H54 (cell line): Measurements from ENCODE around the gene PRRC2A.

Experiments
- DNase-seq: peaks from one replicate; pipeline ENCODE4 v3.0.0; 2011; ENCODE audit warnings: low spot score, mixed read lengths; ENCODE audit not compliant: insufficient read length
- FAIRE-seq: peaks from 3 replicates; lab custom pipeline; 2011; peaks lifted over from hg19 to GRCh38; lab: Jason Lieb, UNC
- POLR2A ChIP-seq: IDR thresholded peaks from 2 replicates; pipeline ENCODE4 v1.6.1; 2011; ENCODE audit warnings: low read depth, mild to moderate bottlenecking, low read length

The PRRC2A gene

DNA sequence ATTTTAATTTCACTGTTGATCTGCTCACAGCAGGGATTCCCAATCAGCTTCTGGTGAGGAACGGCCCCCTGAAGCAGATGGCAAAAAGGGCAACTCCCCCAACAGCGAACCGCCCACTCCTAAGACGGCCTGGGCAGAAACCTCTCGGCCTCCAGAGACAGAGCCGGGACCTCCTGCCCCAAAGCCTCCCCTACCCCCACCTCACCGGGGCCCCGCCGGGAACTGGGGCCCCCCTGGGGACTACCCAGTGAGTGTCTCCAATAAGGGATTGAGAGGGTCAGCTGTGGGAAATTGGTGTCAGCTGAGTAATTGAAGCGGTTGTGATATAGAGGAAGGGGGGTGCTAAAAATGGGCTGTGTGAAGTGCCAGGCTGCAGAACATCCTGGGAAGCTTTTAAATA, 6.4 kb downstream of the PRRC2A start:
- no peak for DNase-seq
- no peak for FAIRE-seq
- no peak for TF ChIP-seq POLR2A

- DNase-seq (no peak), FAIRE-seq (no peak)
- TF ChIP-seq POLR2A = no peak
These were observed 7.3 kb downstream of the PRRC2A start for GRCh38 chr6:31627690-31628287.

GRCh38 chr6:31629014-31629413, 8.5 kb downstream of the PRRC2A start:
- FAIRE-seq (no peak), DNase-seq (no peak)
- no peak for TF ChIP-seq POLR2A

DNA sequence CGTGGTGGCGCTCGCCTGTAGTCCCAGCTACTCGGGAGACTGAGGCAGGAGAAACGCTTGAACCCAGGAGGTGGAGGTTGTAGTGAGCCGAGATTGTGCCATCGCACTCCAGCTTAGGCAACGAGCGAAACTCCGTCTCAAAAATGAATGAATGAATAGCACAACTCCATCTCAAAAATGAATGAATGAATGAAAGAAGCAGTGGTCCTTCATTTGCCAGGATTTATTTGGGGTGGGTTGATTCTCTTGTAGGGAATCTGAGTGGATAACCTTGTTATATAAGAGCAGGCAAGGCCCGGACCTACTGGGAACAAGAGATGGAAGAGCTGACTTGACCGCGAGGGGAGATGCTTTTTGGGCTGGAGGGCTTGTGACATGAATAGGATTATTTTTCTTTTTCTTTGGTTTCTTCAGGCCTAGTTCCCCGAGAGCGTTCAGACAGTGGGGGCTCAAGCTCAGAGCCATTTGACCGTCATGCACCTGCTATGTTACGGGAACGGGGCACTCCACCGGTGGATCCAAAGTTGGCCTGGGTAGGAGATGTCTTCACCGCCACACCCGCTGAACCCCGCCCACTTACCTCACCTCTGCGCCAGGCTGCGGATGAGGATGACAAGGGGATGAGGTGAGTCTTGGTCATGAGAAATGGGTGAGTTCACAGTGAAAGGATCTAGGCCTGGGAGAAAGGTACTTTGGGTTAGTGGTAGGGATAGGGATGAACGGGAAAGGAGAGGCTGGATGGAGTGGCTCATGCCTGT, 9.8 kb downstream of the PRRC2A start:
- no peak for DNase-seq
- no peak for FAIRE-seq
- no peak for TF ChIP-seq POLR2A

GRCh38 chr6:31631209-31631608, 10.7 kb downstream of the PRRC2A start:
- DNase-seq = no peak
- FAIRE-seq = no peak
- TF ChIP-seq POLR2A = no peak

DNA sequence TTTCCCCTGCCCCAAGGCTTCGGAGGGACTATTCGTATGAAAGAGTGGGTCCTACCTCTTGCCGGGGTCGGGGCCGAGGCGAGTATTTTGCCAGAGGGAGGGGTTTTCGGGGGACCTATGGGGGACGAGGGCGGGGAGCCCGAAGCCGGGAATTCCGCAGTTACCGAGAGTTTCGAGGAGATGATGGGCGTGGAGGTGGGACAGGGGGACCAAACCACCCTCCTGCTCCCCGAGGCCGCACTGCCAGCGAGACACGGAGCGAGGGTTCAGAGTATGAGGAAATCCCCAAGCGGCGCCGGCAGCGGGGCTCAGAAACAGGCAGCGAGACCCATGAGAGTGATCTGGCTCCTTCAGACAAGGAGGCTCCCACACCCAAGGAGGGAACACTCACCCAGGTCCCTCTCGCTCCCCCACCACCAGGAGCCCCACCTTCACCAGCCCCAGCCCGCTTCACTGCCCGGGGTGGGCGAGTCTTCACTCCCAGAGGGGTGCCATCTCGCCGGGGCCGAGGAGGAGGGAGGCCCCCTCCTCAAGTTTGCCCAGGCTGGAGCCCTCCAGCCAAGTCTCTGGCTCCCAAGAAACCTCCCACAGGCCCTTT, 11.3 kb downstream of the PRRC2A start:
- no peak for DNase-seq
- no peak for TF ChIP-seq POLR2A
- no peak for FAIRE-seq

DNA sequence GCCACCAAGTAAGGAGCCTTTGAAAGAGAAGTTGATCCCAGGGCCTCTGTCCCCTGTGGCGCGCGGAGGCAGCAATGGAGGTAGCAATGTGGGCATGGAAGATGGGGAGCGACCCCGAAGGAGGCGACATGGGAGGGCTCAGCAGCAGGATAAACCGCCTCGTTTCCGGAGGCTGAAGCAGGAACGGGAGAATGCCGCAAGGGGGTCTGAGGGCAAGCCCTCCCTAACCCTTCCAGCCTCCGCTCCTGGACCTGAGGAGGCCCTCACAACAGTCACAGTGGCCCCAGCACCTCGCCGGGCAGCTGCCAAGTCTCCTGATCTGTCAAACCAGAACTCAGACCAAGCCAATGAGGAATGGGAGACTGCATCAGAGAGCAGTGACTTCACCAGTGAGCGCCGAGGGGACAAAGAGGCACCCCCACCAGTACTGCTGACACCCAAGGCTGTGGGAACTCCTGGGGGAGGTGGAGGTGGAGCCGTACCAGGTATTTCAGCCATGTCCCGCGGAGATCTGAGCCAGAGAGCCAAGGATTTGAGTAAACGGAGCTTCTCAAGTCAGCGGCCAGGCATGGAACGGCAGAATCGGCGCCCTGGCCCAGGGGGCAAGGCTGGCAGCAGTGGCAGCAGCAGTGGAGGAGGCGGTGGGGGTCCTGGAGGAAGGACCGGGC, 11.9 kb downstream of the PRRC2A start:
- no peak for TF ChIP-seq POLR2A
- DNase-seq (no peak), FAIRE-seq (no peak)

GRCh38 chr6:31633447-31633846, 12.9 kb downstream of the PRRC2A start:
- DNase-seq (no peak), FAIRE-seq (no peak)
- TF ChIP-seq POLR2A = no peak

DNA sequence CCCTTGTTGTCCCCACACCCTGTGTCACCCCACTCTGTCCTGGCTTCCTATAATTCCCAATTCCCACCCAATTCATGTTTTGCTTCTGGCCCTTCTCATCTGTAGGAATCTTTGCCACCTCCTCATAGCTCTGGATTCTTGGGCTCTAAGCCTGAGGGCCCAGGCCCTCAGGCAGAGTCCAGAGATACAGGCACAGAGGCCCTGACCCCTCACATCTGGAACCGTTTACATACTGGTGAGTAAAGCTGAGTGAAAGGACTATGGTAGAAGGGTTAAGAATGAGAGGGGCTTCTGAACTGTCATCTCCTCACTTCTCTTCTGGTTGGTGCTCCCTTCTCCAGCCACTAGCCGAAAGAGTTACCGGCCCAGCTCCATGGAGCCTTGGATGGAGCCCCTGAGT, 13.6 kb downstream of the PRRC2A start:
- DNase-seq (no peak), FAIRE-seq (no peak)
- TF ChIP-seq POLR2A = no peak

DNA sequence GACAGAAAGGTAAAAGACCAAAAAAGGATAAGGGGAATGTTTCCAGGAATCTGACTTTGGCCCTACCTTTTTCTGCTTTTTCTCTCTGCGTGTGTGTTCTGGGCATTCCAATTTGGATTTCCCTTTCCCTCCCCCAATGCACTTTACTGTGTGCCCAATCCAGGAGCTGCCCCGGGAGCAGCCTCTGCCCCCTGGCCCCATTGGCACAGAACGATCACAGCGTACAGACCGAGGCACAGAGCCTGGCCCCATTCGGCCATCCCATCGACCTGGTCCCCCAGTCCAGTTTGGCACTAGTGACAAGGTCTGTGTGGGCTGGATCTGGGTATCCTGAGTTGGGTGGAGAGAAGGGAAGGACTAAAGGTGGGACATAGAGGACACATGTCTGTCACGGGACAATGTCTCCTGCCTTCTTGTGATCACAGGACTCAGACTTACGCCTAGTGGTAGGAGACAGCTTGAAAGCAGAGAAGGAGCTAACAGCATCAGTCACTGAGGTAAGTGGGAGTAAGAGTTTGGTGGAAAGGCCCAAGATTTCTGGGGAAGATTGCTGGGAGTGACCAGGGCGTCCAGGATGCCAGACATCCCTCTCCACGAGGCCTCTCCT, 14.6 kb downstream of the PRRC2A start:
- FAIRE-seq (no peak), DNase-seq (no peak)
- TF ChIP-seq POLR2A = no peak

DNA sequence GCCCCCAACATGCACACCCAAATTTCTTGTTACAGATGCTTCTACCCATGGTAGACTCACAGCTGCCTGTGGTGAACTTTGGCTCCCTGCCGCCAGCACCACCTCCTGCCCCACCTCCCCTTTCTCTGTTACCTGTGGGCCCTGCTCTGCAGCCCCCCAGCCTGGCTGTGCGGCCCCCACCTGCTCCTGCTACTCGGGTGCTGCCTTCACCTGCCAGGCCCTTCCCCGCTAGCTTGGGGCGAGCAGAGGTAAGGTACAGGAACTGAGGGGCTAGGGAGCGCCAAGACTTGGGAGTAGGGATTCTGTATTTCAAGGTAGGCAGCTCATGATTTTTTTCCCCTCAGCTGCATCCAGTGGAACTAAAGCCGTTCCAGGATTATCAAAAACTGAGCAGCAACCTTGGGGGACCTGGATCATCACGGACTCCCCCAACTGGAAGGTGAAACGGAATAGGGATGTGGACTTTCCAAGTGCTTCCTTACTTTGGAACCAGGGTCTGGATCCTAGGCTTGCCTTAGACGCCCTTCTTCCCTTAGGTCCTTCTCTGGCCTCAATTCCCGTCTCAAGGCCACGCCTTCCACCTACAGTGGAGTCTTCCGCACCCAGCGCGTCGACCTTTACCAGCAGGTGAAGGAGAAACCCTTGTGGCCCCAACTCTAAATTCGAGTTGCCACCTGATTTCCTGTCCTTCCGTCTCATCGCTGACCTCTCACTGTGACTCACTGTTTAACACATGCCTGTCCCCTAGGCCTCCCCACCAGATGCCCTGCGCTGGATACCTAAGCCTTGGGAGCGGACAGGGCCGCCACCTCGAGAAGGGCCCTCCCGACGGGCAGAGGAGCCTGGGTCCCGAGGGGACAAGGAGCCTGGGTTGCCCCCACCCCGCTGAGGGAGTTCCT, 16.4 kb downstream of the PRRC2A start:
- TF ChIP-seq POLR2A = no peak
- DNase-seq (no peak), FAIRE-seq (no peak)

- DNase-seq = no peak
- no peak for TF ChIP-seq POLR2A
- no peak for FAIRE-seq
These were observed 18.5 kb downstream of the PRRC2A start for GRCh38 chr6:31639043-31639442.

GRCh38 chr6:31639449-31639861, 18.9 kb downstream of the PRRC2A start:
- no peak for TF ChIP-seq POLR2A
- FAIRE-seq (no peak), DNase-seq (no peak)
